ENCODE measurements around the gene C17orf107.

The C17orf107 gene

DNA sequence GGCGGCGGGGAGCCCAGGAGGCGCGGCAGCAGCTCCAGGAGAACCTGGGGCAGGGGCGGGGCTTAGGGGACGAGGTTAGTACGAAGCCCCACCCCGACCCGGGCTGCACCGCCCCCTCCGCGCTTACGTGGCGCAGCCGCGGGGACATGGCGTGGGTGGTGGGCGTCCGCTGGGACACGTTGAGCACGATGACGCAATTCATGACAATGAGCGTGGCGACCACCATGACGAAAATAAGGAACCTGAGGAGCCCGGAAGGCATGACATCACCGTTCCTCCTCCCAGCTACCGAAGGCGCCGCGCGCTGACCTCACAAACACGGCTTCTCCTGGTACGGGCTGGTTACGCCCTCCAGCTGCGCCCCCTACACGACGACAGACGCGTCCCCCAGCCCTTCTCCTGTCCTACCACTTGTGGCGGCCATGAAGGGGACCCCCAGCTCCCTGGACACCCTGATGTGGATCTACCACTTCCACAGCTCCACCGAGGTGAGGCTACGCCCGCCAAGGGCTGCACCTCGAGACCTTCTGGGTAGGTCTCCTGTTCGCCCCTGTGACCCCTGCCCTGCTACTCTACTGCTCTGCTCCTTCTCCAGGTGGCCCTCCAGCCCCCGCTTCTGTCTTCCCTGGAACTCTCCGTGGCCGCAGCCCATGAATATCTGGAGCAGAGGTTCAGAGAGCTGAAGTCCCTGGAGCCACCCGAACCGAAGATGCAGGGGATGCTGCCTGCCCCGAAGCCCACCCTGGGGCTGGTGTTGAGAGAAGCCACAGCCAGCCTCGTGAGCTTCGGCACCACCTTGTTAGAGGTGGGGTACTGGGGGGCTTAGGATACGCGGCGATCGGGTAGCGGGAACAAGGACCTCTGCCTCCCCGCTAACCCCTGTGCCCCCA, at the start of gene C17orf107:
TSS of gene C17orf107 (plus strand) at position 196 of the 890 bp plus-strand sequence. CDS start at position 423, 227 bp downstream.
- TF ChIP-seq CTCF (conservative IDR thresholded peaks at IDR 0.05; ENCODE audit: low read length), result no peak
- H3K4me3 ChIP-seq (ENCODE audit: low read length), result peak within 1 kb of the TSS; percentile 69
- peak; percentile 65 for DNase-seq (ENCODE audit: low read depth)

DNA sequence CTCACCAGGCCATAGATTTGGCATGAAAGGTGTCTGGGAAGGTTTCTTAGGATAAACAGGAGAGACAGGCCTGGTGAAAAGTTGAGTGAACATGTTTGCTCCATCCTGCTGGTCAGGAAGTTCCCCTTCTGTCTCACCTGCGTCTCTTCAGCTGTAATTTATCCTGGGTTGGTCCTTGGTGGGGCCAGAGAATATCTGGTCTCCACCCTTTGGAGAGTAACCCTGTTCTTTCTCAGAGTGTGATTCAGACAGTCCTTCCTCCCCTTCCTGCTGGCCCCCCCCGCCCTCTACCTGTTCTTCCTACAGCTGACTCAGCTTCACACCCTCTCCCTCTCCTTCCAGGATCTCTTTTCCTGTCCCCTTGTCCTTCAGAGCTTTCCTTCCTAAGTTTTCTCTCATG, 49.1 kb upstream of the C17orf107 start:
- H3K4me3 ChIP-seq (ENCODE audit: low read length), result no peak overlapping the region
- TF ChIP-seq CTCF (conservative IDR thresholded peaks at IDR 0.05; ENCODE audit: low read length), result no peak
- DNase-seq (ENCODE audit: low read depth), result no peak

GRCh38 chr17:4851084-4851483, 48.3 kb upstream of the C17orf107 start:
- H3K4me3 ChIP-seq (ENCODE audit: low read length), result no peak overlapping the region
- no peak for TF ChIP-seq CTCF (conservative IDR thresholded peaks at IDR 0.05; ENCODE audit: low read length)
- DNase-seq (ENCODE audit: low read depth), result no peak

DNA sequence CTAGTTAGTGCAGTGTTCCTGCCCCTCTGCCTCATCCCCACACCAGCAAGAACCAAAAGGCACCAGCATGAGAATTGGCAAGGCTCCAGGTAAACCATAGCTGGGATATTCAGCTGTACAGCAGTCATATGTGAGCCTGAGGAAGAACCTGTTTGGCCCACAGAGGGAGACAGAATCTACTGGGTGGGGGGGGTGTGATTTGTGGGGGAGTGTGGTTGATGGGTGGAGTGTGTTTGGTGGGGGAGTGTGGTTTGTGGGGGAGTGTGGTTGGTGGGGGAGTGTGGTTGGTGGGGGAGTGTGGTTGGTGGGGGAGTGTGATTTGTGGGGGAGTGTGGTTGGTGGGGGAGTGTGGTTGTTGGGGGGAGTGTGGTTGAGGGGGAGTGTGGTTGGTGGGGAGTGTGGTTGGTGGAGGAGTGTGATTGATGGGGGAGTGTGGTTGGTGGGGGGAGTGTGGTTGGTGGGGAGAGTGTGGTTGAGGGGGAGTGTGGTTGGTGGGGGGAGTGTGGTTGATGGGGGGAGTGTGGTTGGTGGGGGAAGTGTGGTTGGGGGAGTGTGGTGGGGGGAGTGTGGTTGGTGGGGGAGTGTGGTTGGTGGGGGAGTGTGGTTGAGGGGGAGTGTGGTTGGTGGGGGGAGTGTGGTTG, 46.6 kb upstream of the C17orf107 start:
- TF ChIP-seq CTCF (conservative IDR thresholded peaks at IDR 0.05; ENCODE audit: low read length), result no peak
- no peak overlapping the region for H3K4me3 ChIP-seq (ENCODE audit: low read length)
- DNase-seq (ENCODE audit: low read depth), result peak; percentile 70

GRCh38 chr17:4853208-4853671, 46.1 kb upstream of the C17orf107 start:
- no peak for DNase-seq (ENCODE audit: low read depth)
- no peak for TF ChIP-seq CTCF (conservative IDR thresholded peaks at IDR 0.05; ENCODE audit: low read length)
- no peak overlapping the region for H3K4me3 ChIP-seq (ENCODE audit: low read length)

- H3K4me3 ChIP-seq (ENCODE audit: low read length), result no peak overlapping the region
- peak; percentile 43 for DNase-seq (ENCODE audit: low read depth)
- no peak for TF ChIP-seq CTCF (conservative IDR thresholded peaks at IDR 0.05; ENCODE audit: low read length)
Measured at GRCh38 chr17:4854111-4854681, 45.1 kb upstream of the C17orf107 start.
